Stimulated activated CD4-positive, alpha-beta T cell treated with anti-CD3 and anti-CD28 coated beads, TNF-alpha, amount 100 ng/mL, for 48 hours (primary cell): ENCODE data around the gene LIFR.
"Not testable (repeated sequence)": the region's sequence is repeated elsewhere in the genome, so short reads cannot be mapped to it uniquely, and the experiment has no call there.

Experiments used
- DNase-seq, 3 donors: peaks; one replicate each; pipeline ENCODE4 v3.0.0-alpha.2; 2020; ENCODE audit warnings: low read depth in 3 of 3

LIFR gene

GRCh38 chr5:38582293-38582974 is 26.0 kb upstream of the LIFR start:
- DNase-seq: no peak

- DNase-seq: no peak
These were observed 25.2 kb upstream of the LIFR start for GRCh38 chr5:38581597-38581996.

GRCh38 chr5:38579105-38579504 is 22.7 kb upstream of the LIFR start:
- DNase-seq: no peak

- no peak for DNase-seq
These were observed 20.7 kb upstream of the LIFR start for GRCh38 chr5:38576961-38577684.

GRCh38 chr5:38576442-38576841 is 20.0 kb upstream of the LIFR start:
- DNase-seq: no peak

GRCh38 chr5:38575476-38575875 is 19.0 kb upstream of the LIFR start:
- DNase-seq: no peak

- DNase-seq: no peak
These were observed 17.6 kb upstream of the LIFR start for GRCh38 chr5:38574009-38574408.

- no peak for DNase-seq
These were observed 17.1 kb upstream of the LIFR start for GRCh38 chr5:38573521-38573920.

GRCh38 chr5:38569180-38569579 is 12.7 kb upstream of the LIFR start:
- DNase-seq: no peak

- not testable (repeated sequence) for DNase-seq
These were observed 10.9 kb upstream of the LIFR start for GRCh38 chr5:38567306-38567705.

- DNase-seq: no peak
These were observed 7.2 kb upstream of the LIFR start for GRCh38 chr5:38563624-38564023.

GRCh38 chr5:38562444-38563210 is 6.2 kb upstream of the LIFR start:
- no peak for DNase-seq

- DNase-seq: no peak
These were observed 3.0 kb upstream of the LIFR start for GRCh38 chr5:38559428-38559827.

- no peak for DNase-seq
These were observed 1.3 kb upstream of the LIFR start for GRCh38 chr5:38557792-38558191.

GRCh38 chr5:38557308-38557710 is 863 bp upstream of the LIFR start:
- no peak for DNase-seq

GRCh38 chr5:38556088-38556598 is 303 bp downstream of the LIFR start:
- DNase-seq: no peak

GRCh38 chr5:38555354-38556087 is 925 bp downstream of the LIFR start:
- no peak for DNase-seq

GRCh38 chr5:38554861-38555260 is 1.6 kb downstream of the LIFR start:
- no peak for DNase-seq

GRCh38 chr5:38554403-38554802 is 2.0 kb downstream of the LIFR start:
- no peak for DNase-seq

GRCh38 chr5:38553001-38553521 is 3.4 kb downstream of the LIFR start:
- DNase-seq: no peak
